ENCODE results near the gene CIBAR2. TPM values are rescaled to one million over a fixed set of nuclear protein-coding genes. Genes with fewer than 3 reads are reported as not detected.

The CIBAR2 gene
- total and polyA plus RNA-seq, 10 of the 15 experiments (the other 5 are each of a cell fraction or from before 2014, with no cell fraction given), result 0.05 to 0.16 (median 0.07) TPM; not detected in 7

GRCh38 chr16:85152414-85153030, 40.2 kb upstream of the CIBAR2 start:
- Histone ChIP-seq H3K27ac (ENCODE audit: control insufficient read depth, insufficient read depth) (no peak overlapping the region), H3K4me2 (ENCODE audit: control insufficient read depth, insufficient read depth) (no peak overlapping the region; the same call in 1 of the 2 replicates), H3K4me1 (ENCODE audit: control insufficient read depth, insufficient read depth, low read length) (0 out of 2 replicates have a peak, but pooled peaks cover 2% of the 10 kb centered on the region), H2AFZ (ENCODE audit: control insufficient read depth, low read depth, low read length) (no peak overlapping the region), H4K20me1 (ENCODE audit: control insufficient read depth, insufficient read depth) (no peaks in the 10 kb centered on the region), H3K27me3 (replicated peaks in 1 of 2; ENCODE audit: control insufficient read depth in 2 of 2, insufficient read depth in 2 of 2, low read length in 1 of 2) (no peaks in the 10 kb centered on the region), H3K79me2 (ENCODE audit: control insufficient read depth, insufficient read depth, low read length) (no peaks in the 10 kb centered on the region), H3K9me3 (replicated peaks; ENCODE audit: control insufficient read depth, insufficient read depth, low read length) (no peaks in the 10 kb centered on the region), H3K36me3 (ENCODE audit: control insufficient read depth in 2 of 2, insufficient read depth in 2 of 2, low read length in 1 of 2) (no peaks in the 10 kb centered on the region), H3K4me3 (no peak overlapping the region), H3K9ac (ENCODE audit: control insufficient read depth, insufficient read depth, low read length) (no peak overlapping the region)
- ATAC-seq (peak; percentile 45), FAIRE-seq (no peak), DNase-seq (ENCODE audit: low read depth, low spot score) (no peak)
- no TSS peak for BruUV-seq (replicated peaks)
- WGBS (ENCODE audit: insufficient coverage, insufficient replicate concordance, low lambda C conversion rate, missing lambda C conversion rate), result 61% methylated on average over 12 of the region's 14 CpGs
- CTCF ChIA-PET, result interaction anchor here (0.8 to 1.5 kb wide), 8 partner anchors 9 to 93 kb away, joined by 3 to 9 read pairs (median 4); no protein-coding TSS in a partner anchor
- POLR2A ChIA-PET, result interaction anchor here (0.6 to 1.8 kb wide), 4 partner anchors 11 to 74 kb away, joined by 3 to 9 read pairs (median 6); no protein-coding TSS in a partner anchor
- intact Hi-C loops (cut with micrococcal nuclease; ENCODE audit: unreplicated experiment), result loop anchor here (2.0 kb wide), 1 partner anchor 74 kb away; no protein-coding TSS in a partner anchor
- RAD21 ChIA-PET (ENCODE audit: unreplicated experiment), result interaction anchor here (1.6 to 2.6 kb wide), 3 partner anchors 12 to 75 kb away, joined by 5 to 16 read pairs (median 14); no protein-coding TSS in a partner anchor
- SMC1A ChIA-PET (ENCODE audit: uncharacterized antibody, unreplicated experiment), result interaction anchor here (0.6 to 1.5 kb wide), 8 partner anchors 13 to 84 kb away, joined by 3 to 8 read pairs (median 4); no protein-coding TSS in a partner anchor
- TF ChIP-seq TCF12 (IDR thresholded peaks at IDR 0.05; ENCODE audit: low read depth, low read length) (peak; percentile 82; the same call in 1 of the 2 replicates), LARP7 (IDR thresholded peaks at IDR 0.05) (peak; percentile 27; the same call in 1 of the 2 replicates), TCF3 (IDR thresholded peaks at IDR 0.05; ENCODE audit: borderline replicate concordance, insufficient read depth, low read depth, low read length) (0 out of 2 replicates have a peak, but pooled peaks have one; percentile 56), RUNX3 (IDR thresholded peaks at IDR 0.05; ENCODE audit: low read length) (no peak), NR2C1 (IDR thresholded peaks at IDR 0.05) (no peak), RCOR1 (conservative IDR thresholded peaks at IDR 0.05; ENCODE audit: low read depth, low read length) (no peak)
- TF ChIP-seq, protein P1, sequence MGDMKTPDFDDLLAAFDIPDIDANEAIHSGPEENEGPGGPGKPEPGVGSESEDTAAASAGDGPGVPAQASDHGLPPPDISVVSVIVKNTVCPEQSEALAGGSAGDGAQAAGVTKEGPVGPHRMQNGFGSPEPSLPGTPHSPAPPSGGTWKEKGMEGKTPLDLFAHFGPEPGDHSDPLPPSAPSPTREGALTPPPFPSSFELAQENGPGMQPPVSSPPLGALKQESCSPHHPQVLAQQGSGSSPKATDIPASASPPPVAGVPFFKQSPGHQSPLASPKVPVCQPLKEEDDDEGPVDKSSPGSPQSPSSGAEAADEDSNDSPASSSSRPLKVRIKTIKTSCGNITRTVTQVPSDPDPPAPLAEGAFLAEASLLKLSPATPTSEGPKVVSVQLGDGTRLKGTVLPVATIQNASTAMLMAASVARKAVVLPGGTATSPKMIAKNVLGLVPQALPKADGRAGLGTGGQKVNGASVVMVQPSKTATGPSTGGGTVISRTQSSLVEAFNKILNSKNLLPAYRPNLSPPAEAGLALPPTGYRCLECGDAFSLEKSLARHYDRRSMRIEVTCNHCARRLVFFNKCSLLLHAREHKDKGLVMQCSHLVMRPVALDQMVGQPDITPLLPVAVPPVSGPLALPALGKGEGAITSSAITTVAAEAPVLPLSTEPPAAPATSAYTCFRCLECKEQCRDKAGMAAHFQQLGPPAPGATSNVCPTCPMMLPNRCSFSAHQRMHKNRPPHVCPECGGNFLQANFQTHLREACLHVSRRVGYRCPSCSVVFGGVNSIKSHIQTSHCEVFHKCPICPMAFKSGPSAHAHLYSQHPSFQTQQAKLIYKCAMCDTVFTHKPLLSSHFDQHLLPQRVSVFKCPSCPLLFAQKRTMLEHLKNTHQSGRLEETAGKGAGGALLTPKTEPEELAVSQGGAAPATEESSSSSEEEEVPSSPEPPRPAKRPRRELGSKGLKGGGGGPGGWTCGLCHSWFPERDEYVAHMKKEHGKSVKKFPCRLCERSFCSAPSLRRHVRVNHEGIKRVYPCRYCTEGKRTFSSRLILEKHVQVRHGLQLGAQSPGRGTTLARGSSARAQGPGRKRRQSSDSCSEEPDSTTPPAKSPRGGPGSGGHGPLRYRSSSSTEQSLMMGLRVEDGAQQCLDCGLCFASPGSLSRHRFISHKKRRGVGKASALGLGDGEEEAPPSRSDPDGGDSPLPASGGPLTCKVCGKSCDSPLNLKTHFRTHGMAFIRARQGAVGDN (IDR thresholded peaks at IDR 0.05), result 0 out of 2 replicates have a peak, but pooled peaks have one; percentile 21
- in situ Hi-C loops (cut with MboI), result no loop called here
